ENCODE data around the gene ESYT2.

ESYT2 gene

DNA sequence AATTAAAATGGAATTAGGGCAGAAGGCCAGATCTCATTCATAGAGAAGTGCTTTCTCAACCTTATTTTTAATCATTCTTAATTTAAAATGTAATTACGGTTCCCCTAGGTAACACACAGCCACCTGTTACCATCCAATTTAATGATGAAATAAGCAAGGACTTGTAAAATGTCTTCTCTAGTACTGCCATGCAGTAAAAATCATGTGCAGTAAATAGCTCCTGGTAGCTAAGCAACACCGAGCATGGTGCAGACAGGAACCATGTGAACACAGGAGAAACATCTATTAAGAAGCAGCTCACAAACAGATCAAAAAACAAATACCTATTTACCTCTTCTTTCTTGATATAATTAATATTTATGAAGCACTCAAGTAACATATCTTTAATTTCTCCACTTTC is 139.8 kb downstream of the ESYT2 start:
- no peak for DNase-seq (ENCODE audit: low spot score)

DNA sequence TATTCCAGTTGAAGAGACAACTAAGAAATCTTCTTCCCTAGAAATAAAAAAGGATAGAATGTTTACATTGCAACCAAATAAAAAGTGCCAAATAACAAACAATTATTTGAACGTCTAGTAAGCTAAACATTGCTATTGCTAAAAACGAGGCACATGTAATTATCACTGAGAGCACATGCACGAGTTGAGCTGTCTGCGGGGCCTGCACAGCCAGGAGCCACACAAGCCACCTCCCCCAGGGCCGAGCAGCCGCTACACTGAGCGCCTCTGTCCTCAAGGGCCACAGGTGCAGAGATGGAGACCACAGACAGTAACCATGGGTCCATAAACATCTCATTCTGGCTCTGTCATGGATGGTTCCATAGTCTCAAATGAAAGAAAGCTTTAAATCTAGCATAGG is 141.9 kb downstream of the ESYT2 start:
- no peak for DNase-seq (ENCODE audit: low spot score)

DNA sequence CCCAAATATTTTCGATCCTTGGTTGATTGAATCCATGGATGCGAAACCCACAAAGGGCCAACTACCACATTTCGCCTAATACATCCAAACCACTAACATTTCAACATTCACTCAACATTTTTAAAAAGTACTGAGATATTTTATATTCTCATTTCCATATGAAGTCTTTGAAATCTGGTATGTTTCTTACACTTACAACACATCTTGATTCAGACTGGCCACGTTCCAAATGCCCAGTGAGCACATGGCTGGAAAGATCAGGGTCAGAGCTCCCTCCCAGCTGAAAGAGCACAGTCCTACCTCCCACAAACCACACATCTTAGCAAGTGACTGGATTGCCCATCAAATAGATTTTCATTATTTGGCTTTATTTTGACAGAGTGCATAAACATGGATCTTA is 143.6 kb downstream of the ESYT2 start:
- no peak for DNase-seq (ENCODE audit: low spot score)

GRCh38 chr7:158684329-158684728 is 145.0 kb downstream of the ESYT2 start:
- DNase-seq (ENCODE audit: low spot score) = no peak

DNA sequence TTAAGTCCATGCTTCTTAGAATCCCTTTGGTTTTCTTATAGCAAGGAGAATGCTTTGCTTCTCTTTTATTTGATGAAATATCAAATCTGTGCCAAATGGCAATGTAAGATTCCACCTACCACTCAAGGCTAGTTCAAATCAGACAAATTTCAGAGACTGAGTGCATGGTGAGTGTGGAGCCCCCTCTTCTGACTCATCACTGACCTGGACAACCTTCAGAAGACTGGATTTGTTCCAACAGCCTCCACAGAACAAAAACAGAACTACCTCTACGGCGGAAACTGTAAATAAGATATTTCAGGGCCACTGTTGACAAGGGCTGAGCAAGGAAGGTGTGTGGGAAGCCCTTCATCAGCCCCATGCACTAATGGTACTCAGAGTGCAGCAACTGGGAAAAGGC is 145.8 kb downstream of the ESYT2 start:
- no peak for DNase-seq (ENCODE audit: low spot score)

DNA sequence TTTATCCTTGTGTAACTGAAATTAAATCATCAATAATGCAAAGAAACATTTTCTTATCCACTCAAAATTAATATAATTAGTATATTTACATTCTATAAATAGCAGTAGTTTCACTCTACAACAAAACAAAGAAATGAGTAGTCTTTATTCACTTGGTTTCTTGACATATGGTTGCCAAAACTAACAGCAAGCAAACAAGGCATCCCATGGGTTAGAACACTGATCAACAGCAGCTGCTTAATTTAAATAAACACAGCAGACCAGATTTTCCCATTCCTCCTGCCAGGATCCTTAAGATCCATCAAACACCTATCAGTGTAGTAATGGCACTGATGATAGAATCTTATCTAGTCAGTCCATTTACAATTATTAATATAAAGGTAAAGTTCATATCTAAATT is 146.9 kb downstream of the ESYT2 start:
- DNase-seq (ENCODE audit: low spot score) = no peak
